Nephron progenitor cell (in vitro differentiated cells): Measurements from ENCODE around the gene KLF7.

Experiments
- DNase-seq: peaks from one replicate; pipeline ENCODE4 v3.0.0; 2021
- H3K27ac Mint-ChIP-seq: 2 replicates; pipeline ENCODE4 v1.8.0; 2021; ENCODE audit warnings: mild to moderate bottlenecking, moderate library complexity, mixed read lengths
- H3K27me3 Mint-ChIP-seq: 2 replicates; pipeline ENCODE4 v1.8.0; 2021; ENCODE audit warnings: mild to moderate bottlenecking, low read depth, mixed read lengths; ENCODE audit not compliant: poor library complexity
- H3K36me3 Mint-ChIP-seq: 2 replicates; pipeline ENCODE4 v1.8.0; 2021; ENCODE audit warnings: low read depth, mixed read lengths
- H3K4me1 Mint-ChIP-seq: 2 replicates; pipeline ENCODE4 v1.8.0; 2021; ENCODE audit warnings: mixed read lengths
- H3K4me3 Mint-ChIP-seq: 2 replicates; pipeline ENCODE4 v1.8.0; 2021; ENCODE audit warnings: mild to moderate bottlenecking, moderate library complexity, mixed read lengths
- H3K9me3 Mint-ChIP-seq: 2 replicates; pipeline ENCODE4 v1.8.0; 2021; ENCODE audit warnings: mild to moderate bottlenecking, moderate library complexity, mixed read lengths
- CTCF ChIP-seq: fragments of 200-600 bp; sonication (generic); IDR thresholded peaks from 2 replicates; pipeline ENCODE4 v1.5.0; 2021; ENCODE audit warnings: antibody characterized with exemption

KLF7 gene

GRCh38 chr2:207107131-207107530 lies 58.6 kb downstream of the KLF7 start:
- no peak for TF ChIP-seq CTCF
- H3K36me3 Mint-ChIP-seq = peaks cover 36% of the 10 kb centered on the region
- H3K4me3 Mint-ChIP-seq = no peak overlapping the region
- no peak for DNase-seq
- peak overlapping the region; percentile 74 for H3K27ac Mint-ChIP-seq
- no peaks in the 10 kb centered on the region for H3K9me3 Mint-ChIP-seq
- H3K4me1 Mint-ChIP-seq = peaks cover 33% of the 10 kb centered on the region
- H3K27me3 Mint-ChIP-seq = no peaks in the 10 kb centered on the region

- Mint-ChIP-seq H3K27ac (no peak overlapping the region), H3K4me3 (no peak overlapping the region), H3K9me3 (no peaks in the 10 kb centered on the region), H3K27me3 (no peaks in the 10 kb centered on the region), H3K36me3 (peaks cover 53% of the 10 kb centered on the region), H3K4me1 (peaks cover 12% of the 10 kb centered on the region)
- TF ChIP-seq CTCF = no peak
- DNase-seq = no peak
Measured at GRCh38 chr2:207103132-207103531, 62.6 kb downstream of the KLF7 start.

- Mint-ChIP-seq H3K4me1 (peaks cover under 1% of the 10 kb centered on the region), H3K27ac (no peak overlapping the region), H3K4me3 (no peak overlapping the region), H3K27me3 (no peaks in the 10 kb centered on the region), H3K9me3 (no peaks in the 10 kb centered on the region), H3K36me3 (peaks cover 46% of the 10 kb centered on the region)
- no peak for TF ChIP-seq CTCF
- no peak for DNase-seq
Measured at GRCh38 chr2:207101984-207102383, 63.8 kb downstream of the KLF7 start.

- TF ChIP-seq CTCF = no peak
- DNase-seq = no peak
- peaks cover 14% of the 10 kb centered on the region for H3K4me1 Mint-ChIP-seq
- no peaks in the 10 kb centered on the region for H3K9me3 Mint-ChIP-seq
- H3K27me3 Mint-ChIP-seq = no peaks in the 10 kb centered on the region
- no peak overlapping the region for H3K4me3 Mint-ChIP-seq
- peaks cover 28% of the 10 kb centered on the region for H3K36me3 Mint-ChIP-seq
- no peak overlapping the region for H3K27ac Mint-ChIP-seq
Measured at GRCh38 chr2:207097278-207097677, 68.5 kb downstream of the KLF7 start.

GRCh38 chr2:207095963-207096362 lies 69.8 kb downstream of the KLF7 start:
- Mint-ChIP-seq H3K4me1 (peaks cover 14% of the 10 kb centered on the region), H3K27ac (no peak overlapping the region), H3K9me3 (no peaks in the 10 kb centered on the region), H3K27me3 (no peaks in the 10 kb centered on the region), H3K36me3 (peaks cover 23% of the 10 kb centered on the region), H3K4me3 (no peak overlapping the region)
- no peak for DNase-seq
- TF ChIP-seq CTCF = no peak

GRCh38 chr2:207093234-207093633 lies 72.5 kb downstream of the KLF7 start:
- Mint-ChIP-seq H3K9me3 (no peaks in the 10 kb centered on the region), H3K27me3 (no peaks in the 10 kb centered on the region), H3K4me3 (no peak overlapping the region), H3K4me1 (peaks cover 40% of the 10 kb centered on the region), H3K36me3 (peaks cover 16% of the 10 kb centered on the region), H3K27ac (no peak overlapping the region)
- no peak for TF ChIP-seq CTCF
- no peak for DNase-seq
